ENCODE data around the gene UGCG.

DNA sequence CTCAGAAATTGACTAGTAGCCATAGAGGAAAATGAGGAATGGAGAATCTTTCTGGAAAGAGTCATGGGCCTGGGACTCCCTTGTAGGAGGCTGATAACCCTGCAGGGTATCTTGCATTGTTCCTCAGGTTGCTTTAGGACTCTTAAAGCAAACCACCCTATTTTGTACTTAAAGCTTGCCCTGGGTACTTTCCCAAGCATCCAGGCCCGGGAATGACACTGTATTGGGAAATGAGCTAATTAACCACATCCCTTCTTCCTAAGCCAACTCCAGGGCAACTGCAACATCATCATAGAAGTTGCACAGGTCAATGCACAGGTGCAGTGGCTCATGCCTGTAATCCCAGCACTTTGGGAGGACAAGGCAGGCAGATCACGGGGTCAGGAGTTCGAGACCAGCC is 55.9 kb downstream of the UGCG start:
- TF ChIP-seq, protein P1, sequence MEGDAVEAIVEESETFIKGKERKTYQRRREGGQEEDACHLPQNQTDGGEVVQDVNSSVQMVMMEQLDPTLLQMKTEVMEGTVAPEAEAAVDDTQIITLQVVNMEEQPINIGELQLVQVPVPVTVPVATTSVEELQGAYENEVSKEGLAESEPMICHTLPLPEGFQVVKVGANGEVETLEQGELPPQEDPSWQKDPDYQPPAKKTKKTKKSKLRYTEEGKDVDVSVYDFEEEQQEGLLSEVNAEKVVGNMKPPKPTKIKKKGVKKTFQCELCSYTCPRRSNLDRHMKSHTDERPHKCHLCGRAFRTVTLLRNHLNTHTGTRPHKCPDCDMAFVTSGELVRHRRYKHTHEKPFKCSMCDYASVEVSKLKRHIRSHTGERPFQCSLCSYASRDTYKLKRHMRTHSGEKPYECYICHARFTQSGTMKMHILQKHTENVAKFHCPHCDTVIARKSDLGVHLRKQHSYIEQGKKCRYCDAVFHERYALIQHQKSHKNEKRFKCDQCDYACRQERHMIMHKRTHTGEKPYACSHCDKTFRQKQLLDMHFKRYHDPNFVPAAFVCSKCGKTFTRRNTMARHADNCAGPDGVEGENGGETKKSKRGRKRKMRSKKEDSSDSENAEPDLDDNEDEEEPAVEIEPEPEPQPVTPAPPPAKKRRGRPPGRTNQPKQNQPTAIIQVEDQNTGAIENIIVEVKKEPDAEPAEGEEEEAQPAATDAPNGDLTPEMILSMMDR (conservative IDR thresholded peaks at IDR 0.05; ENCODE audit: low read length), result no peak
- no peak for TF ChIP-seq EZH2phosphoT487 (IDR thresholded peaks at IDR 0.05; ENCODE audit: borderline replicate concordance)
